ENCODE measurements around the gene METTL1.
"Not testable (repeated sequence)": the region's sequence is repeated elsewhere in the genome, so short reads cannot be mapped to it uniquely, and the experiment has no call there.

METTL1 gene

DNA sequence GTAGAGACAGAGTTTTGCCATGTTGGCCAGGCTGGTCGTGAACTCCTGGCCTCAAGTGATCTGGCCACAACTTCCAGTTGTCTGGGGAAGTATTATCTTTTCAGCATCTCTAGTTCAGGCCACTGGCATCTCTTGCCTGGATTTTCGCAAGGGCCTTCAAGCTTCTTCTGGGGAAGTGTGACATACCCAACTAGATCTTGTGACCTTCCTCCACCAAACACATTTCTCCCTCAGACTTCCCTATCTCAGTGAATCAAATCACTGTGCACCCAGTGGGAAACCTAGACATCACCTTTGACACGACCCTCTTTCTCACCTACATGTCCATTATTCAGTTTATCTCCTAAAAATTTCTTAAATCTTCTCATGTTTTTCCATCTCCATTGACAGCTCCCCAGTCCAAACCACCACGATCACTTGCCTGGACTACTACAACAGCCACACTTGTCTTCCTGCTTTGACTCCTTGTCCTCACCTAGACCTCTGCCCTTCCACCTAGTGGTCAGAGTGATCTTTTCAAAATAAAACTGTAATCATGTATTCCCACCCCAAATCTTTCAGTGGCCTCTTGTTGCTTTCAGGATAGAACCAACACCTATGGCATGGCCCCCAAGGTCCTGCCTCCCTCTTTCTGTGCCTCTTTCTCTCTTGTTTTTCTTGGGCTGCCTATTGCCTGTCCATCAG, 3.8 kb upstream of the METTL1 start:
- Histone ChIP-seq H3K4ac (ENCODE audit: low read length) (no peak overlapping the region), H4K91ac (ENCODE audit: low read depth, low read length, poor library complexity) (no peak overlapping the region)

DNA sequence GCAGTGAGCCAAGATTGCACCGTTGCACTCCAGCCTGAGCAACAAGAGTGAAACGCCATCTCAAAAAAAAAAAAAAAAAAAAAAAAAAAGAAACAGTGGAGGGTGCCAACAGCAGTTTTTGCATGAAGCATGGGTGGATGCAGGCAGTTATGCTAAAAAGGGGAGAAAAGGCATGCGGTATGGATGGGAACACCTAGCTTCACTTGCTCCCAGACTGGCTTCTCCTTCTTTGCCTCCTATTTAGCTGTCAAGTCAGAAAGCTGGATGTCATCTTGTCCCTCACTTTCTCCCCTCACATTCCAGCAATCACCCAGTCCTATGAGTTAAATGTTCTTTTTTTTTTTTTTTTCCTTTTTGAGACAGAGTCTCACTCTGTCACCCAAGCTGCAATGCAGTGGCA, 3.1 kb upstream of the METTL1 start:
- Histone ChIP-seq H3K79me1 (ENCODE audit: low read depth, low read length) (no peaks in the 10 kb centered on the region), H3K4me3 (ENCODE audit: low read length in 2 of 2) (no peak overlapping the region), H3K9ac (ENCODE audit: low read depth, low read length, poor library complexity) (no peak overlapping the region), H2AFZ (ENCODE audit: low read length) (no peak overlapping the region), H4K91ac (ENCODE audit: low read depth, low read length, poor library complexity) (no peak overlapping the region), H3K27me3 (ENCODE audit: control insufficient read depth in 3 of 3, insufficient read depth in 3 of 3, low read depth in 1 of 3, low read length in 3 of 3) (no peaks in the 10 kb centered on the region), H2BK15ac (ENCODE audit: low read length) (no peak overlapping the region), H3K18ac (ENCODE audit: low read length) (no peak overlapping the region), H3K27ac (replicated peaks; ENCODE audit: low read length) (no peak overlapping the region), H3K4me2 (ENCODE audit: insufficient read depth, low read length, poor library complexity, severe bottlenecking) (no peak overlapping the region), H2AK5ac (ENCODE audit: low read depth, low read length) (no peak overlapping the region), H3K14ac (ENCODE audit: low read length) (no peak overlapping the region), H3K36me3 (replicated peaks in 1 of 2; ENCODE audit: control insufficient read depth in 2 of 2, insufficient read depth in 2 of 2, low read length in 2 of 2) (peaks cover 0 to 29% of the 10 kb centered on the region in 2 donors), H3K4ac (ENCODE audit: low read length) (no peak overlapping the region), H3K23ac (ENCODE audit: low read depth, low read length, poor library complexity) (no peak overlapping the region), H3K4me1 (ENCODE audit: control insufficient read depth in 2 of 2, insufficient read depth in 1 of 2, low read depth in 1 of 2, low read length in 2 of 2) (peaks cover 4 to 9% of the 10 kb centered on the region in 2 donors), H4K8ac (ENCODE audit: low read depth, low read length) (no peak overlapping the region), H2BK5ac (ENCODE audit: low read length) (no peak overlapping the region), H2BK120ac (ENCODE audit: low read depth, low read length) (no peak overlapping the region), H3K9me3 (replicated peaks in 1 of 2; ENCODE audit: control insufficient read depth in 2 of 2, insufficient read depth in 1 of 2, low read depth in 1 of 2, low read length in 2 of 2) (no peaks in the 10 kb centered on the region), H2BK12ac (ENCODE audit: low read length) (no peak overlapping the region)
- DNase-seq (ENCODE audit: low spot score), result no peak
- no CpG with 5 or more reads among the region's 3 CpGs for WGBS, 2 donors (ENCODE audit: extremely low coverage in 2 of 2, insufficient read length in 2 of 2, insufficient replicate concordance in 1 of 2)

More for the DNA sequence above, 3.8 kb upstream of the METTL1 start:
- H3K4me1 ChIP-seq (ENCODE audit: control insufficient read depth in 2 of 2, insufficient read depth in 1 of 2, low read depth in 1 of 2, low read length in 2 of 2), result peaks cover 4 to 9% of the 10 kb centered on the region in 2 donors
- H3K9me3 ChIP-seq (replicated peaks in 1 of 2; ENCODE audit: control insufficient read depth in 2 of 2, insufficient read depth in 1 of 2, low read depth in 1 of 2, low read length in 2 of 2), result no peaks in the 10 kb centered on the region
- no peak for DNase-seq (ENCODE audit: low spot score)
- no peak overlapping the region for H3K4me2 ChIP-seq (ENCODE audit: insufficient read depth, low read length, poor library complexity, severe bottlenecking)
- H3K18ac ChIP-seq (ENCODE audit: low read length), result no peak overlapping the region
- H2BK5ac ChIP-seq (ENCODE audit: low read length), result no peak overlapping the region
- no peak overlapping the region for H3K27ac ChIP-seq (replicated peaks; ENCODE audit: low read length)
- no peak overlapping the region for H2BK120ac ChIP-seq (ENCODE audit: low read depth, low read length)
- H2AFZ ChIP-seq (ENCODE audit: low read length), result no peak overlapping the region
- H4K8ac ChIP-seq (ENCODE audit: low read depth, low read length), result no peak overlapping the region
- H3K9ac ChIP-seq (ENCODE audit: low read depth, low read length, poor library complexity), result no peak overlapping the region
- H3K23ac ChIP-seq (ENCODE audit: low read depth, low read length, poor library complexity), result no peak overlapping the region
- H2BK15ac ChIP-seq (ENCODE audit: low read length), result no peak overlapping the region
- no peaks in the 10 kb centered on the region for H3K27me3 ChIP-seq (ENCODE audit: control insufficient read depth in 3 of 3, insufficient read depth in 3 of 3, low read depth in 1 of 3, low read length in 3 of 3)
- no peak overlapping the region for H3K14ac ChIP-seq (ENCODE audit: low read length)
- no peak overlapping the region for H3K4me3 ChIP-seq (ENCODE audit: low read length in 2 of 2)
- peaks cover 0 to 25% of the 10 kb centered on the region in 2 donors for H3K36me3 ChIP-seq (replicated peaks in 1 of 2; ENCODE audit: control insufficient read depth in 2 of 2, insufficient read depth in 2 of 2, low read length in 2 of 2)
- no CpG with 5 or more reads among the region's 4 CpGs for WGBS, 2 donors (ENCODE audit: extremely low coverage in 2 of 2, insufficient read length in 2 of 2, insufficient replicate concordance in 1 of 2)
- no peak overlapping the region for H2AK5ac ChIP-seq (ENCODE audit: low read depth, low read length)
- H2BK12ac ChIP-seq (ENCODE audit: low read length), result no peak overlapping the region
- H3K79me1 ChIP-seq (ENCODE audit: low read depth, low read length), result no peaks in the 10 kb centered on the region

DNA sequence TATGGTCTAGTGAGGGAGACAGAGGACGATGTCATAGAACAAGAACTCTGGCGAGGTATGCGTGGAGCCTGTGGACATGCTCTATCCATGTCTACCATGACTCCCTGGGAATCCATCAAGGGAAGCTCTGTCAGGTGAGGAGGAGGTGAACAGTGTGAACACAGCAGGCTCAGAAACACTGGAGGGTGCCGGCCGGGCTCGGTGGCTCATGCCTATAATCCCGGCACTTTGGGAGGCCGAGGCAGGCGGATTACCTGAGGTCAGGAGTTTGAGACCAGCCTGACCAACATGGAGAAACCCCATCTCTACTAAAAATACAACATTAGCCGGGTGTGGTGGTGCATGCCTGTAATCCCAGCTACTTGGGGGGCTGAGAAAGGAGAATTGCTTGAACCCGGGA, 2.7 kb upstream of the METTL1 start:
- not testable (repeated sequence) for H4K91ac ChIP-seq (ENCODE audit: low read depth, low read length, poor library complexity)

DNA sequence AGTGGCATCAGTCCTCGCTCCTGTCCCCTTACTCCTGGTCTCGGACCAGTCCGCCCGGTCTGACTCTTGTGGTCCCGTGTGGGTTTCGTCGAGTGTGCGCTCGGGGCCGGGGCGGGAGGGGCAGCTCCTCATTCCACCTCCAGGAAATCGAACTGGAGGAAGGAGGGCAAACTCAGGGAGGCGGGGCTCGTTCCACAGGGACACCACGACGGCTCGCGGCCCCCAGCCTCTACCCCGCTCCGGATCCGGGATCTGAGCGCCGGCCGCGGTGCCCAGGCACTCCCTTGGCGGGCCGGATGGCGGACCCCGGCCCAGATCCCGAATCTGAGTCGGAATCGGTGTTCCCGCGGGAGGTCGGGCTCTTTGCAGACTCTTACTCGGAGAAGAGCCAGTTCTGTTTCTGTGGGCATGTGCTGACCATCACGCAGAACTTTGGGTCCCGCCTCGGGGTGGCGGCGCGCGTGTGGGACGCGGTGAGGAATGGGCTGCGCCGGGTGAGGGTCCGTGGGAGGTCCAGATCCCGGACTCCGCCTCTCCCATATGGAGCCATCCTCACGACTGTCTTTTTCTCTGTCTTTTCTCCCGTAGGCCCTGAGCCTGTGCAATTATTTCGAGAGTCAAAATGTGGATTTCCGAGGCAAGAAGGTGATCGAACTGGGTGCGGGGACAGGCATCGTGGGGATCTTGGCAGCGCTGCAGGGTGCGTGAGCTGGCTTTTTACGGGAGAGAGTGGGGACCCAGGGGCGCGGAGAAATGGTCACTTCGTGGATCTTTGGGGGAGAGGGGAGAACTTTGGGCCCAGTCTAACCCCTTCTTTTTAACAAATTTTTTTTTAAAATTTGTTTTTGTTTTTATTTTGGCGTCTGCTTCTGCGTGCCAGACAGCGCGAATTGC, 771 bp upstream of the METTL1 start, which contains the start of gene EEF1AKMT3:
EEF1AKMT3 (plus strand) TSS at position 186 of the 894 bp plus-strand sequence; CDS start at position 297, 111 bp downstream.
- no peak for DNase-seq (ENCODE audit: low spot score)
- H3K27ac ChIP-seq (replicated peaks; ENCODE audit: low read length), result peak within 1 kb of the TSS; percentile 78
- peak within 1 kb of the TSS; percentile 88 for H4K8ac ChIP-seq (ENCODE audit: low read depth, low read length)
- H4K91ac ChIP-seq (ENCODE audit: low read depth, low read length, poor library complexity), result peak within 1 kb of the TSS; percentile 56
- H3K4me3 ChIP-seq (ENCODE audit: low read length in 2 of 2), result peak within 1 kb of the TSS; percentile 89 to 97
- peak within 1 kb of the TSS; percentile 89 for H3K23ac ChIP-seq (ENCODE audit: low read depth, low read length, poor library complexity)
- H3K79me1 ChIP-seq (ENCODE audit: low read depth, low read length), result no peaks in the 10 kb centered on the region
- peaks cover 0 to 2% (median 0%) of the 10 kb centered on the region in 3 experiments for H3K27me3 ChIP-seq (ENCODE audit: control insufficient read depth in 3 of 3, insufficient read depth in 3 of 3, low read depth in 1 of 3, low read length in 3 of 3)
- peaks cover 10 to 47% of the 10 kb centered on the region in 2 donors for H3K36me3 ChIP-seq (replicated peaks in 1 of 2; ENCODE audit: control insufficient read depth in 2 of 2, insufficient read depth in 2 of 2, low read length in 2 of 2)
- peak within 1 kb of the TSS; percentile 89 for H3K9ac ChIP-seq (ENCODE audit: low read depth, low read length, poor library complexity)
- no peak within 1 kb of the TSS for H2BK5ac ChIP-seq (ENCODE audit: low read length)
- peak within 1 kb of the TSS; percentile 55 for H2BK120ac ChIP-seq (ENCODE audit: low read depth, low read length)
- peak within 1 kb of the TSS; percentile 97 for H3K4me2 ChIP-seq (ENCODE audit: insufficient read depth, low read length, poor library complexity, severe bottlenecking)
- no peak within 1 kb of the TSS for H3K4ac ChIP-seq (ENCODE audit: low read length)
- H2AFZ ChIP-seq (ENCODE audit: low read length), result peak within 1 kb of the TSS; percentile 98
- H3K18ac ChIP-seq (ENCODE audit: low read length), result peak within 1 kb of the TSS; percentile 96
- no peak within 1 kb of the TSS for H2BK12ac ChIP-seq (ENCODE audit: low read length)
- WGBS, 2 donors (ENCODE audit: extremely low coverage in 2 of 2, insufficient read length in 2 of 2, insufficient replicate concordance in 1 of 2), result no CpG with 5 or more reads among the region's 67 CpGs
- H3K14ac ChIP-seq (ENCODE audit: low read length), result peak within 1 kb of the TSS; percentile 47
- peaks cover 4 to 9% of the 10 kb centered on the region in 2 donors for H3K4me1 ChIP-seq (ENCODE audit: control insufficient read depth in 2 of 2, insufficient read depth in 1 of 2, low read depth in 1 of 2, low read length in 2 of 2)
- H2AK5ac ChIP-seq (ENCODE audit: low read depth, low read length), result no peak within 1 kb of the TSS
- no peaks in the 10 kb centered on the region for H3K9me3 ChIP-seq (replicated peaks in 1 of 2; ENCODE audit: control insufficient read depth in 2 of 2, insufficient read depth in 1 of 2, low read depth in 1 of 2, low read length in 2 of 2)
- H2BK15ac ChIP-seq (ENCODE audit: low read length), result peak within 1 kb of the TSS; percentile 82

More for the DNA sequence above, 2.7 kb upstream of the METTL1 start:
- H3K27ac ChIP-seq (replicated peaks; ENCODE audit: low read length); H3K4me3 ChIP-seq (ENCODE audit: low read length in 2 of 2); H2BK120ac ChIP-seq (ENCODE audit: low read depth, low read length); H2BK15ac ChIP-seq (ENCODE audit: low read length); H3K18ac ChIP-seq (ENCODE audit: low read length); DNase-seq (ENCODE audit: low spot score); H4K8ac ChIP-seq (ENCODE audit: low read depth, low read length); H3K4me1 ChIP-seq (ENCODE audit: control insufficient read depth in 2 of 2, insufficient read depth in 1 of 2, low read depth in 1 of 2, low read length in 2 of 2); H3K23ac ChIP-seq (ENCODE audit: low read depth, low read length, poor library complexity); H3K27me3 ChIP-seq (ENCODE audit: control insufficient read depth in 3 of 3, insufficient read depth in 3 of 3, low read depth in 1 of 3, low read length in 3 of 3); H3K79me1 ChIP-seq (ENCODE audit: low read depth, low read length); H2BK5ac ChIP-seq (ENCODE audit: low read length); H2BK12ac ChIP-seq (ENCODE audit: low read length); H3K14ac ChIP-seq (ENCODE audit: low read length); H3K9me3 ChIP-seq (replicated peaks in 1 of 2; ENCODE audit: control insufficient read depth in 2 of 2, insufficient read depth in 1 of 2, low read depth in 1 of 2, low read length in 2 of 2); H2AK5ac ChIP-seq (ENCODE audit: low read depth, low read length); H3K9ac ChIP-seq (ENCODE audit: low read depth, low read length, poor library complexity); H3K4me2 ChIP-seq (ENCODE audit: insufficient read depth, low read length, poor library complexity, severe bottlenecking); H3K4ac ChIP-seq (ENCODE audit: low read length); H2AFZ ChIP-seq (ENCODE audit: low read length): not testable (repeated sequence)
- peaks cover 2 to 30% of the 10 kb centered on the region in 2 donors for H3K36me3 ChIP-seq (replicated peaks in 1 of 2; ENCODE audit: control insufficient read depth in 2 of 2, insufficient read depth in 2 of 2, low read length in 2 of 2)
- no CpG with 5 or more reads among the region's 11 CpGs for WGBS, 2 donors (ENCODE audit: extremely low coverage in 2 of 2, insufficient read length in 2 of 2, insufficient replicate concordance in 1 of 2)
